ENCODE results near the gene CUTA.

DNA sequence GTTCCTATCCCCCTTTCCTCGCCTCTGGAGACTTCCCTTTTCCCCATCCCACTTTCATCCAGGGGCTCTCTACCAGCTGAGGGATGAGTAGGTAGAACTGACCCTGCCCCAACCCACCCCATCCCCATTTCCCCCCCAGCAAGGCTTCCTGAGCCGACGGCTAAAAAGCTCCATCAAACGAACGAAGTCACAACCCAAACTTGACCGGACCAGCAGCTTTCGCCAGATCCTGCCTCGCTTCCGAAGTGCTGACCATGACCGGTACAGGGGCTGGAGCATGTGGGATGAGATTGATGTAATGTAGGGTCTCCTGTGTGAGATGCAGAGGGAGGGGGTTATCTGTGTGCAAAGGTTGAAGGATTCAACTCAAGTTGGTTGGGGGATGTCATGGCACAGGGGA, 14.6 kb upstream of the CUTA start:
- TF ChIP-seq, protein P1, sequence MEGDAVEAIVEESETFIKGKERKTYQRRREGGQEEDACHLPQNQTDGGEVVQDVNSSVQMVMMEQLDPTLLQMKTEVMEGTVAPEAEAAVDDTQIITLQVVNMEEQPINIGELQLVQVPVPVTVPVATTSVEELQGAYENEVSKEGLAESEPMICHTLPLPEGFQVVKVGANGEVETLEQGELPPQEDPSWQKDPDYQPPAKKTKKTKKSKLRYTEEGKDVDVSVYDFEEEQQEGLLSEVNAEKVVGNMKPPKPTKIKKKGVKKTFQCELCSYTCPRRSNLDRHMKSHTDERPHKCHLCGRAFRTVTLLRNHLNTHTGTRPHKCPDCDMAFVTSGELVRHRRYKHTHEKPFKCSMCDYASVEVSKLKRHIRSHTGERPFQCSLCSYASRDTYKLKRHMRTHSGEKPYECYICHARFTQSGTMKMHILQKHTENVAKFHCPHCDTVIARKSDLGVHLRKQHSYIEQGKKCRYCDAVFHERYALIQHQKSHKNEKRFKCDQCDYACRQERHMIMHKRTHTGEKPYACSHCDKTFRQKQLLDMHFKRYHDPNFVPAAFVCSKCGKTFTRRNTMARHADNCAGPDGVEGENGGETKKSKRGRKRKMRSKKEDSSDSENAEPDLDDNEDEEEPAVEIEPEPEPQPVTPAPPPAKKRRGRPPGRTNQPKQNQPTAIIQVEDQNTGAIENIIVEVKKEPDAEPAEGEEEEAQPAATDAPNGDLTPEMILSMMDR (IDR thresholded peaks at IDR 0.05): no peak
- TF ChIP-seq, protein P2, sequence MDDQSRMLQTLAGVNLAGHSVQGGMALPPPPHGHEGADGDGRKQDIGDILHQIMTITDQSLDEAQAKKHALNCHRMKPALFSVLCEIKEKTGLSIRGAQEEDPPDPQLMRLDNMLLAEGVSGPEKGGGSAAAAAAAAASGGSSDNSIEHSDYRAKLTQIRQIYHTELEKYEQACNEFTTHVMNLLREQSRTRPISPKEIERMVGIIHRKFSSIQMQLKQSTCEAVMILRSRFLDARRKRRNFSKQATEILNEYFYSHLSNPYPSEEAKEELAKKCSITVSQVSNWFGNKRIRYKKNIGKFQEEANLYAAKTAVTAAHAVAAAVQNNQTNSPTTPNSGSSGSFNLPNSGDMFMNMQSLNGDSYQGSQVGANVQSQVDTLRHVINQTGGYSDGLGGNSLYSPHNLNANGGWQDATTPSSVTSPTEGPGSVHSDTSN (IDR thresholded peaks at IDR 0.05): no peak
- TF ChIP-seq, protein P3, sequence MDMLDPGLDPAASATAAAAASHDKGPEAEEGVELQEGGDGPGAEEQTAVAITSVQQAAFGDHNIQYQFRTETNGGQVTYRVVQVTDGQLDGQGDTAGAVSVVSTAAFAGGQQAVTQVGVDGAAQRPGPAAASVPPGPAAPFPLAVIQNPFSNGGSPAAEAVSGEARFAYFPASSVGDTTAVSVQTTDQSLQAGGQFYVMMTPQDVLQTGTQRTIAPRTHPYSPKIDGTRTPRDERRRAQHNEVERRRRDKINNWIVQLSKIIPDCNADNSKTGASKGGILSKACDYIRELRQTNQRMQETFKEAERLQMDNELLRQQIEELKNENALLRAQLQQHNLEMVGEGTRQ (IDR thresholded peaks at IDR 0.05; ENCODE audit: borderline replicate concordance, low read depth, low read length): no peak
- no peak for TF ChIP-seq FOXJ3 (CRISPR knock-in tag; IDR thresholded peaks at IDR 0.05)
- TF ChIP-seq, protein P4, sequence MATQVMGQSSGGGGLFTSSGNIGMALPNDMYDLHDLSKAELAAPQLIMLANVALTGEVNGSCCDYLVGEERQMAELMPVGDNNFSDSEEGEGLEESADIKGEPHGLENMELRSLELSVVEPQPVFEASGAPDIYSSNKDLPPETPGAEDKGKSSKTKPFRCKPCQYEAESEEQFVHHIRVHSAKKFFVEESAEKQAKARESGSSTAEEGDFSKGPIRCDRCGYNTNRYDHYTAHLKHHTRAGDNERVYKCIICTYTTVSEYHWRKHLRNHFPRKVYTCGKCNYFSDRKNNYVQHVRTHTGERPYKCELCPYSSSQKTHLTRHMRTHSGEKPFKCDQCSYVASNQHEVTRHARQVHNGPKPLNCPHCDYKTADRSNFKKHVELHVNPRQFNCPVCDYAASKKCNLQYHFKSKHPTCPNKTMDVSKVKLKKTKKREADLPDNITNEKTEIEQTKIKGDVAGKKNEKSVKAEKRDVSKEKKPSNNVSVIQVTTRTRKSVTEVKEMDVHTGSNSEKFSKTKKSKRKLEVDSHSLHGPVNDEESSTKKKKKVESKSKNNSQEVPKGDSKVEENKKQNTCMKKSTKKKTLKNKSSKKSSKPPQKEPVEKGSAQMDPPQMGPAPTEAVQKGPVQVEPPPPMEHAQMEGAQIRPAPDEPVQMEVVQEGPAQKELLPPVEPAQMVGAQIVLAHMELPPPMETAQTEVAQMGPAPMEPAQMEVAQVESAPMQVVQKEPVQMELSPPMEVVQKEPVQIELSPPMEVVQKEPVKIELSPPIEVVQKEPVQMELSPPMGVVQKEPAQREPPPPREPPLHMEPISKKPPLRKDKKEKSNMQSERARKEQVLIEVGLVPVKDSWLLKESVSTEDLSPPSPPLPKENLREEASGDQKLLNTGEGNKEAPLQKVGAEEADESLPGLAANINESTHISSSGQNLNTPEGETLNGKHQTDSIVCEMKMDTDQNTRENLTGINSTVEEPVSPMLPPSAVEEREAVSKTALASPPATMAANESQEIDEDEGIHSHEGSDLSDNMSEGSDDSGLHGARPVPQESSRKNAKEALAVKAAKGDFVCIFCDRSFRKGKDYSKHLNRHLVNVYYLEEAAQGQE (IDR thresholded peaks at IDR 0.05; ENCODE audit: low read depth, low read length): no peak
- TF ChIP-seq EP300 (IDR thresholded peaks at IDR 0.05; ENCODE audit: borderline replicate concordance in 1 of 2, low read depth in 1 of 2, low read length in 1 of 2): no peak
- TF ChIP-seq YY1 (IDR thresholded peaks at IDR 0.05; ENCODE audit: low read depth): no peak
- no peak for TF ChIP-seq RFX5 (IDR thresholded peaks at IDR 0.05; ENCODE audit: low read length)
- TF ChIP-seq, protein P5, sequence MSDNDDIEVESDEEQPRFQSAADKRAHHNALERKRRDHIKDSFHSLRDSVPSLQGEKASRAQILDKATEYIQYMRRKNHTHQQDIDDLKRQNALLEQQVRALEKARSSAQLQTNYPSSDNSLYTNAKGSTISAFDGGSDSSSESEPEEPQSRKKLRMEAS (IDR thresholded peaks at IDR 0.05; ENCODE audit: low read depth): no peak
- TF ChIP-seq SMC3 (IDR thresholded peaks at IDR 0.05; ENCODE audit: low read depth, low read length): no peak

Data from SK-N-SH (cell line).